ENCODE results near the gene ITPK1. TPM values are rescaled to one million over a fixed set of nuclear protein-coding genes. Genes with fewer than 3 reads are reported as not detected.

The ITPK1 gene
- total and polyA plus RNA-seq, 2 experiments from 2014 or later, result 18.7 to 35.0 TPM

DNA sequence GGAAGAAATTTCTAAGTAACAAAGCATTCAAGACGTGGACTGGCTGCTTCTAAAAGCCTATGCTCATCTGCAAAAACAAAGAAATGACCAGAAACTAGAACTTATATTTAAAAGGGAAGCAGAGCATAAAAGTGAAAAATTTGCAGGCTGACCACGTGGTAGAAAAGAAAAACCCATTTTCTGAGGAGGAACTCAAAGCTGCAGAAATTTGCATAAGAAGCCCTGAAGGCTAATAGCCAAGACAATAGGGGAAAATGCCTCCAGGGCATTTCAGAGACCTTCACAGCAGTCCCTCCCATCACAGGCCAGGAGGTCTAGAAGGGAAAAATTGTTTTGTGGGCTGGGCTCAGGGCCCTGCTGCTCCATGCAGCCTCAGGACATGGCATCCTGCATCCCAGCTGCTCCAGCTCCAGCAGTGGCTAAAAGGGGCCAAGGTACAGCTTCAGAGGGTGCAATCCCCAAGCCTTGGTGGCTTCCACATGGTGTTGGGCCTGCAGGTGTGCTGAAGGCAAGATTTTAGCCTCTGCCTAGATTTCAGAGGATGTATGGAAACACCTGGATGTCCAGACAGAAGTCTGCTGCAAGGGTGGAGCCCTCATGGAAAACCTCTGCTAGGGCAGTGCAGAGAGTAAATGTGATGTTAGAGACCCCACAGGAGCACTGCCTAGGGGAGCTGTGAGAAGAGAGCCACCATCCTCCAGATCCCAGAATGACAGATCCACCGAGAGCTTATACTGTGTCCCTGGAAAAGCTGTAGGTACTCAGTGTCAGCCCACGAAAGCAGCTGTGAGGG is 137.3 kb downstream of the ITPK1 start:
- Histone ChIP-seq H3K9ac (no peak overlapping the region), H3K36me3 (ENCODE audit: low read depth) (no peaks in the 10 kb centered on the region), H3K4me2 (ENCODE audit: unreplicated experiment) (no peak overlapping the region), H3K4me1 (ENCODE audit: insufficient read depth) (peaks cover 10% of the 10 kb centered on the region; the same call in 1 of the 2 replicates), H3K4me3 (no peak overlapping the region), H3F3A (ENCODE audit: insufficient read depth) (0 out of 2 replicates have a peak, but pooled peaks cover 5% of the 10 kb centered on the region), H4K20me1 (ENCODE audit: insufficient read depth) (no peaks in the 10 kb centered on the region), H3K27me3 (replicated peaks; ENCODE audit: insufficient read depth) (no peaks in the 10 kb centered on the region), H3K79me2 (ENCODE audit: insufficient read depth) (no peaks in the 10 kb centered on the region), H3K9me2 (ENCODE audit: insufficient read depth) (no peaks in the 10 kb centered on the region), H3K27ac (no peak overlapping the region), H3K9me3 (ENCODE audit: low read depth) (no peaks in the 10 kb centered on the region), H2AFZ (no peak overlapping the region)
- 89 to 97% methylated on average over 4 of the region's 4 CpGs for WGBS, 2 experiments (ENCODE audit: low coverage in 1 of 2, low lambda C conversion rate in 2 of 2, missing lambda C conversion rate in 2 of 2)
- in situ Hi-C loops (cut with MboI), result loop anchor here (10.0 kb wide), 1 partner anchor 136 kb away; the partner anchor contains the start of gene ITPK1
- TF ChIP-seq EZH2phosphoT487 (IDR thresholded peaks at IDR 0.05; ENCODE audit: insufficient read depth, low read depth) (no peak), EZH2 (IDR thresholded peaks at IDR 0.05; ENCODE audit: insufficient read depth, poor library complexity, severe bottlenecking) (no peak)
- no peak for DNase-seq

DNA sequence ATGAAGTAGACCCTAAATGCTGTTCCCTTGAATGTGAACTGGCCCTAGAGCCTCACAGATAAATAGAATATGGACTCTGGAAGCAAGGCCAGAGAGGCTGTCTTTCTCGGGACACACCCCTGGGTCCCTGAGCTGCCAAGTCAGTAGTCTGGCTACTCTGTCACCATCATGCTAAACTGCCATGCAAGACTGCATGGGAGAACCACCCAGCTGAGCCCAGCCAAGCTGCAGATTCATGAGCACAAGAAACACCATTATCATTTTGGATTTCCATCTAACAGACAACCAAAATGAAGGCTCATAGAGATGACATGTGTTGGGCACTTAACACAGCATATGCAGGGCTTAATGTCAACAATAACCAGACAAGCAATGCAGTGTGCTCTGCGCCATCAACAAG is 139.5 kb downstream of the ITPK1 start:
- peaks cover 19% of the 10 kb centered on the region for H3F3A ChIP-seq (ENCODE audit: insufficient read depth)
- H3K4me3 ChIP-seq, result no peak overlapping the region
- no peaks in the 10 kb centered on the region for H3K9me3 ChIP-seq (ENCODE audit: low read depth)
- no peak overlapping the region for H2AFZ ChIP-seq
- no peaks in the 10 kb centered on the region for H3K9me2 ChIP-seq (ENCODE audit: insufficient read depth)
- no peak overlapping the region for H3K27ac ChIP-seq
- no peak for DNase-seq
- H3K27me3 ChIP-seq (replicated peaks; ENCODE audit: insufficient read depth), result no peaks in the 10 kb centered on the region
- in situ Hi-C loops (cut with MboI), result loop anchor here (10.0 kb wide), 1 partner anchor 139 kb away; the partner anchor contains the start of gene ITPK1
- 94 to 97% methylated on average over 2 of the region's 2 CpGs for WGBS, 2 experiments (ENCODE audit: low coverage in 1 of 2, low lambda C conversion rate in 2 of 2, missing lambda C conversion rate in 2 of 2)
- no peaks in the 10 kb centered on the region for H3K36me3 ChIP-seq (ENCODE audit: low read depth)
- H3K4me2 ChIP-seq (ENCODE audit: unreplicated experiment), result no peak overlapping the region
- TF ChIP-seq EZH2phosphoT487 (IDR thresholded peaks at IDR 0.05; ENCODE audit: insufficient read depth, low read depth) (no peak), EZH2 (IDR thresholded peaks at IDR 0.05; ENCODE audit: insufficient read depth, poor library complexity, severe bottlenecking) (no peak)
- H4K20me1 ChIP-seq (ENCODE audit: insufficient read depth), result no peaks in the 10 kb centered on the region
- H3K9ac ChIP-seq, result no peak overlapping the region
- peaks cover 16% of the 10 kb centered on the region for H3K4me1 ChIP-seq (ENCODE audit: insufficient read depth)
- H3K79me2 ChIP-seq (ENCODE audit: insufficient read depth), result no peaks in the 10 kb centered on the region

DNA sequence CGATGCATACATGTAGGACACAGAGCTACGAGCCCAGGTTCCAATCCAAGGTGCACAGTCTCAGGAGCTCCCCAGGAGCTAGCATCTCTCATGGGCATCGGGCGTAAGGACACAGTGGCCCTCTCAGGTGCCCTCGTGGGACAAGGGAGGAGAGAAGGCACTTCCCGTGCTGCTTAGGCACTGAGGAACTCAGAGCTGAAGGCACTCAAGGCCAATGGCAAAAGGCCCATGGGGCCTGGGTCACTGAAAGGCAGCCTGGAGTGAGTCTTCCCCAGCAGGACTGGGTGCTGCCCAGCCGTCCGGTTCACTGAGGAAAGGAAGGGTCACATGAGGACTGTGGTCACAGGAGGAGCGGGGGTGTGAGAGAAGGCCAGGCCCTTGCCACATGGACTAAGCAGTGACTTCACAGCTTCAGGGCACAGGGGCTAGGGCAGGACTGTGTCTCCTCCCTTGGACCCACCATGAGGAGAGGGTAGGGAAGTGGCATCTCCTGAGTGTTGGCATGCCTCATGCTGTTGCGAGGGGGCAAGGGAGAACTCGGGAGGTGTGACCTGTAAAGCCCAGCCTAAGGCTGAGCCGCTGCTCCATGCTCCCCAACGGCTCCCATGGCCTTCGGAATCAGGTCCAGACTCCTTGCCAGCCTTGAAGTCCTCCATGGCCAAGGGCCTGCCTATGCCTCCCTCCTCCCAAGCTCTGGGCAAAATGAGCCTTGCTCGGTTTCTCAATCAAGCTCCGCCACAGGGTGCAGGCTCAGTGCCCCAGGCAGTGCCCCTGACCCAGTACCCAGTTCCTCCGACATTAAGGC is 141.0 kb downstream of the ITPK1 start:
- H3K36me3 ChIP-seq (ENCODE audit: low read depth), result no peaks in the 10 kb centered on the region
- H3K79me2 ChIP-seq (ENCODE audit: insufficient read depth), result no peaks in the 10 kb centered on the region
- no peak overlapping the region for H3K4me2 ChIP-seq (ENCODE audit: unreplicated experiment)
- H3K9ac ChIP-seq, result no peak overlapping the region
- H2AFZ ChIP-seq, result no peak overlapping the region
- peak overlapping the region; percentile 75; the same call in 1 of the 2 replicates for H3K27ac ChIP-seq
- H3K9me3 ChIP-seq (ENCODE audit: low read depth), result no peaks in the 10 kb centered on the region
- H3K4me3 ChIP-seq, result no peak overlapping the region
- peaks cover 16% of the 10 kb centered on the region for H3K4me1 ChIP-seq (ENCODE audit: insufficient read depth)
- H3K27me3 ChIP-seq (replicated peaks; ENCODE audit: insufficient read depth), result no peaks in the 10 kb centered on the region
- no peaks in the 10 kb centered on the region for H3K9me2 ChIP-seq (ENCODE audit: insufficient read depth)
- no peak for TF ChIP-seq EZH2phosphoT487 (IDR thresholded peaks at IDR 0.05; ENCODE audit: insufficient read depth, low read depth)
- no peak for TF ChIP-seq EZH2 (IDR thresholded peaks at IDR 0.05; ENCODE audit: insufficient read depth, poor library complexity, severe bottlenecking)
- H3F3A ChIP-seq (ENCODE audit: insufficient read depth), result peaks cover 19% of the 10 kb centered on the region
- DNase-seq, result no peak
- 84 to 88% methylated on average over 17 of the region's 17 CpGs for WGBS, 2 experiments (ENCODE audit: low coverage in 1 of 2, low lambda C conversion rate in 2 of 2, missing lambda C conversion rate in 2 of 2)
- no peaks in the 10 kb centered on the region for H4K20me1 ChIP-seq (ENCODE audit: insufficient read depth)
- in situ Hi-C loops (cut with MboI), result loop anchor here (10.0 kb wide), 1 partner anchor 140 kb away; the partner anchor contains the start of gene ITPK1

DNA sequence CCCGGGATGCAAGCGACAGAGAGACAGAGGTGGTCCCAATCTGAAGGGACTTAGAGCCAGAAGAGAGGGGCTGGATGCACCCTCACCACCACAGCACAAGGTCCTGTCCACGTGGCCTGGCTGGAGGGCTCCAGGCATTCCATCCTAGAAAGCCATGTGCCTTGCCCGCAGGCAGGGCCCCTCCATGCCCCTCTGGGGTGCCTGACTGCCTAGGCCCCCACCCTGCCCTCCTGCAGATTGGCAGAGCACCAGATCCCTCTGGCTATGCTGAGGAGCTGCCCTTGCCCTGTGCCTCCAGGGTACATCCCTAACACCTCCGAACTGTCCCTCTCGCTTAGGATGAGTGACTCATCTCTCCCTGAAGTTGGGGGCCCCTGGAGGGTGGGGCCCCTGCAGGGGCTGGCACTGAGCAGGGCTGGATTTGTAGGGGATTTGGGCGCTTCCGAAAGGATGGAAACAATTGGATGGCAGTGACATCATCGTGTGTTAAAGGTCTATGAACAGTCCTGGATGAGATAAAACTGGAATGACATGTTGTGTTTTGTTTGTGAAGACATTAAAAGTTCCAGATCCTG is 141.8 kb downstream of the ITPK1 start:
- no peaks in the 10 kb centered on the region for H3K27me3 ChIP-seq (replicated peaks; ENCODE audit: insufficient read depth)
- H3K9me2 ChIP-seq (ENCODE audit: insufficient read depth), result no peaks in the 10 kb centered on the region
- peak overlapping the region; percentile 75 for H3K27ac ChIP-seq
- peak overlapping the region; percentile 15; the same call in 1 of the 2 replicates for H2AFZ ChIP-seq
- no peaks in the 10 kb centered on the region for H4K20me1 ChIP-seq (ENCODE audit: insufficient read depth)
- H3K4me1 ChIP-seq (ENCODE audit: insufficient read depth), result peaks cover 16% of the 10 kb centered on the region
- no peaks in the 10 kb centered on the region for H3K79me2 ChIP-seq (ENCODE audit: insufficient read depth)
- peak; percentile 76 for DNase-seq
- no peaks in the 10 kb centered on the region for H3K9me3 ChIP-seq (ENCODE audit: low read depth)
- in situ Hi-C loops (cut with MboI), result loop anchor here (10.0 kb wide), 1 partner anchor 141 kb away; the partner anchor contains the start of gene ITPK1
- H3K9ac ChIP-seq, result peak overlapping the region; percentile 62
- no peak for TF ChIP-seq EZH2phosphoT487 (IDR thresholded peaks at IDR 0.05; ENCODE audit: insufficient read depth, low read depth)
- TF ChIP-seq EZH2 (IDR thresholded peaks at IDR 0.05; ENCODE audit: insufficient read depth, poor library complexity, severe bottlenecking), result no peak
- no peaks in the 10 kb centered on the region for H3K36me3 ChIP-seq (ENCODE audit: low read depth)
- H3K4me3 ChIP-seq, result 0 out of 2 replicates have a peak overlapping the region, but pooled peaks have one; percentile 12
- WGBS, 2 experiments (ENCODE audit: low coverage in 1 of 2, low lambda C conversion rate in 2 of 2, missing lambda C conversion rate in 2 of 2), result 6 to 9% methylated on average over 9 of the region's 9 CpGs
- H3F3A ChIP-seq (ENCODE audit: insufficient read depth), result peaks cover 19% of the 10 kb centered on the region
- H3K4me2 ChIP-seq (ENCODE audit: unreplicated experiment), result peak overlapping the region; percentile 46

All from GM23248 (cell line).